Activated effector memory CD4-positive, alpha-beta T cell treated with anti-CD3 and anti-CD28 coated beads, Interleukin-2, amount 50 U/mL, for 16 hours (primary cell): ENCODE results near the gene IGFN1.
A peak's percentile ranks its signal among the peaks of the same experiment; 100 is the strongest.

Experiments
- DNase-seq: peaks from one replicate; pipeline ENCODE4 v3.0.0-alpha.2; 2020

The IGFN1 gene

GRCh38 chr1:201267481-201268229 is 77.0 kb downstream of the IGFN1 start:
- peak; percentile 39 for DNase-seq

DNA sequence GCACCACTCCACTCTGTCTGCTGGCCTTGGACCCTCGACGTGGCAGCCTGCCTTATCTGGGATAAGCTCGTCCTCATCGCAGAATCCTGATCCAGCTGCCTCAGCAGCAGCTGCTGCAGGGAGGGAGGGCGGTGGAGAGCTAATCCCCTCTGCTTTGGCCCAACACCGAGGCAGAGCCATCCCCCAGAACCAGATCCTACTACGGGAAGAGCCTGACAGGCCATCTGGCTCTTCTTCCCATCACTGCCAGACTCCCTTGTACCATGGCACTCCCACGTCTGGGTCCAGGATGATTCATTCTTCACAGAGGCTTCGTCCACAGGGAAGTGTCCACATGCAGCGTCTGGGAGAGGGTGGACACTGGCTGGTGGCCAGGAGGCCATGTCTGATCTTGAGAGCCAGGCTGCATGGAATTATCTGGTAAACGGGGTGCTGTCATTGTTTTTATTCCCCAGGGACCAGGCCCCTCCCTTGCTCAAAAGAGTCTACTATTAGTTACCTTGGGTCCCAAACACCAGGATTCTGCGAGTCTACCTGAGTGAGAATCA is 78.1 kb downstream of the IGFN1 start:
- peak; percentile 31 for DNase-seq

GRCh38 chr1:201269281-201269680 is 78.7 kb downstream of the IGFN1 start:
- peak; percentile 28 for DNase-seq

- DNase-seq = peak; percentile 25
Observed at GRCh38 chr1:201269900-201270410, 79.3 kb downstream of the IGFN1 start.

DNA sequence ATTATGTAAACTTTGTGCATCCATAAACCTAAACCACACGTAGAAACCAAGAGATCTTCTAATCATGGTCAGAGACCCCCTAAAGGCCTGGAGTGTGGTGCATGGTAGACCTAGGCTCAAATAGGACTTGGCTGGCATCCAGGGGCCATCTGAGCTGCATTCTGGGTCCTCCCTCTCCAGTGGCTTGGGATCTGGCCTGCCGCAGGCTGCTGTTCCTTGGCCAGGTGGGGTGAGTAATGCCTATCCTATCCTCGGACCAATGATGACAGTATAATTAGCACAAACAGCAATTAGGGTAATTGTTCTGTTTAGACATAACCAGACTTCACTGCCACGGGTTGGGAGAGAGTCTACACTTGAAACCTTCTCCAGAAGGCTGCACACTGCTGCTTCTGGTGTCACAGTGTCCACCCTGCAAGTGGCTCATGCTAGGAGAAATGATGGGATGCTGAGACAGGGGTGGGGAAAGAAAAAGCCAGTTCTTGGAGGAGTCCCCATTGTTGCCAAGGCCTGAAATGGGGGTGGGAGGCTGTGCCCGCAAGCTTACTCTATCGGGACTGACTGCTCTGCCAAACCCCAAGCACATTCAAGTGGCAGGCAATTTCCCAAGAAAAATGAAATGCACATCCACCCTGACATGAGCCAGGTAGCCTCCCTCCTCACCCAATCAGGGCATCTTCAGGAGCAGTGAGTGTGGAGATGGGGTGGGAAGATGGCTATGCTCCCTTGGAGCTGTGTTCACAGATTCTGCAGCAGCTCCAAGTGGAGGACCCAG is 80.2 kb downstream of the IGFN1 start:
- DNase-seq = peak; percentile 6

DNA sequence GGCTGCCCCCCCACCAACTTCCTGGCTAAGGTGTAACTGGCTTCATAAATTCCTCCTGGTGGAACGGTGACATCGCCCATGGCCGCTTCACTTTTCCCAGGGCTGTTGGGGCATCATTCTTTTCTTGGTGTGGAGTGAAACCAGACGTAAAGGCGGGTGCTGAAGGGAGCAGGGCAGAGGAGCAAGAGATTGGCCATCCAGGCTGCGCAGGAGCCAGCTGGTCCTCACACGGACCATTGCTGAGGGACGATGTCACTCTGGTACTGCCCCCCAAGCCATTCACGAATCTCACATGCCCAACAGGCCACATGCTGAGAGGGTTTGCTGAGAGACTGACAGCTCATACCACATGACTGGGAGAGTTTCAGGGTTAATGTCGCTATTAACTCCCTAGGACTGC is 82.2 kb downstream of the IGFN1 start:
- no peak for DNase-seq

- DNase-seq = no peak
Observed at GRCh38 chr1:201274616-201275252, 84.1 kb downstream of the IGFN1 start.

GRCh38 chr1:201275253-201275666 is 84.6 kb downstream of the IGFN1 start:
- DNase-seq = no peak

DNA sequence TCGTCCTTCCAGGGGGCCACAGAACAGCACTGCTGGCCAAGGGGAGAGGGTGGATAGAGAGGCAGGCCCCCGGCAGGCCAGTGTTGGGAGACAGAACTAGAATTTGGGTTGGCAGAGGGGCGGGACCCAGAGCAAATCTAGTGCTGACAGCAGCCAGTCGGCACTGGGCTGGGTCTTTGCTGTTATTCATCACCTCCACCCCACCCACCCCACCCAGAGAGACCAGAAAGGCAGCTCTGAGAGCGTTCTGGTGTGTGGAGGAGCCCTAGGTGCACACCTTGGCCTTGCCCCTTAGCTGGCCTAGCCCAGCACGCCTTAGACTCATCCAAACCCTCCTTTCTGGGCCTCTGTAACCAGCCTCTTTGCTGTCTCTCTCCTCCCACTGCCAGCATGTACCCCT is 86.3 kb downstream of the IGFN1 start:
- DNase-seq = no peak

DNA sequence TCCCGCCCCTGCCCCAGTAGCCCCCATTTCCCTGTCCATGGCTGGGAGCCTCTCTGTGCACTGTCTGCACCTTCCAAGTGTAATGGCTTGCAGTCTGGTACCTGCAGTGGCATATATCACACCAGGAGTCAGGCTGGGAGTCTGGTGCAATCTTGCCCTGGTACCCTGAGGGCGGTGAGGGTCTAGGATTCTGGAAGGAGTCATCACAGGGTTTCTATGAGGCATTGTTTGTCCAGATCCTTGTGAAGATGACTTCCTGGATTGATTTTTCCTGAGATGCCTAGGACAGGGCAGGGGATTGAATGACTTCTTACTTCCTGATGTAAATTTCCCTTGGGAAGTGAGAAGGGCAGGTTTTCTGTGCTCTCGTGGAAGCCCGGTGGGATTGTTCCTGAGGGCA is 86.8 kb downstream of the IGFN1 start:
- no peak for DNase-seq
